Measurements from ENCODE around the gene ZFAND6.
"Not testable (repeated sequence)": the region's sequence is repeated elsewhere in the genome, so short reads cannot be mapped to it uniquely, and the experiment has no call there.

Gene ZFAND6

GRCh38 chr15:80058851-80059785, at the start of gene ZFAND6:
Gene ZFAND6, plus strand, starts transcription at chr15:80059676. Its CDS starts 60,669 bp downstream, at chr15:80120345.
- DNase-seq, result peak; percentile 88

GRCh38 chr15:80010131-80010673, 49.3 kb upstream of the ZFAND6 start:
- no peak for DNase-seq

GRCh38 chr15:80011041-80011523, 48.4 kb upstream of the ZFAND6 start:
- DNase-seq, result not testable (repeated sequence)

- DNase-seq, result no peak
Observed at GRCh38 chr15:80011596-80011995, 47.9 kb upstream of the ZFAND6 start.

- DNase-seq, result no peak
Observed at GRCh38 chr15:80012060-80012726, 47.3 kb upstream of the ZFAND6 start.

- DNase-seq, result not testable (repeated sequence)
Observed at GRCh38 chr15:80014186-80014585, 45.3 kb upstream of the ZFAND6 start.

GRCh38 chr15:80015156-80015555, 44.3 kb upstream of the ZFAND6 start:
- no peak for DNase-seq

- not testable (repeated sequence) for DNase-seq
Observed at GRCh38 chr15:80016506-80016905, 43.0 kb upstream of the ZFAND6 start.

- not testable (repeated sequence) for DNase-seq
Observed at GRCh38 chr15:80017139-80017538, 42.3 kb upstream of the ZFAND6 start.

GRCh38 chr15:80019168-80019745, 40.2 kb upstream of the ZFAND6 start:
- no peak for DNase-seq

- DNase-seq, result not testable (repeated sequence)
Observed at GRCh38 chr15:80020149-80020548, 39.3 kb upstream of the ZFAND6 start.

- DNase-seq, result no peak
Observed at GRCh38 chr15:80020731-80021130, 38.7 kb upstream of the ZFAND6 start.

GRCh38 chr15:80026310-80026709, 33.2 kb upstream of the ZFAND6 start:
- no peak for DNase-seq

- no peak for DNase-seq
Observed at GRCh38 chr15:80026754-80027153, 32.7 kb upstream of the ZFAND6 start.

- DNase-seq, result no peak
Observed at GRCh38 chr15:80028937-80029336, 30.5 kb upstream of the ZFAND6 start.

GRCh38 chr15:80031841-80032240, 27.6 kb upstream of the ZFAND6 start:
- DNase-seq, result no peak

GRCh38 chr15:80034629-80035028, 24.8 kb upstream of the ZFAND6 start:
- DNase-seq, result no peak

GRCh38 chr15:80036071-80036470, 23.4 kb upstream of the ZFAND6 start:
- no peak for DNase-seq

- no peak for DNase-seq
Observed at GRCh38 chr15:80041494-80042253, 17.8 kb upstream of the ZFAND6 start.

- no peak for DNase-seq
Observed at GRCh38 chr15:80042568-80042967, 16.9 kb upstream of the ZFAND6 start.

GRCh38 chr15:80045219-80045618, 14.3 kb upstream of the ZFAND6 start:
- DNase-seq, result not testable (repeated sequence)

- no peak for DNase-seq
Observed at GRCh38 chr15:80049046-80049445, 10.4 kb upstream of the ZFAND6 start.
